NCI-H226 (cell line): ENCODE measurements around the gene RNF125.

ENCODE experiments used
- DNase-seq: peaks from one replicate; pipeline ENCODE4 v3.0.0-alpha.2; 2015

Gene RNF125

GRCh38 chr18:32091724-32092421 lies 73.2 kb downstream of the RNF125 start, which contains the start of gene RNF138:
RNF138 (plus strand) TSS chr18:32091874; CDS start chr18:32092777, 903 bp downstream.
- peak; percentile 60 for DNase-seq

GRCh38 chr18:32092422-32093101 lies 73.9 kb downstream of the RNF125 start:
- peak; percentile 73 for DNase-seq

- peak; percentile 7 for DNase-seq
Measured at GRCh38 chr18:32093102-32093511, 74.5 kb downstream of the RNF125 start.

GRCh38 chr18:32093523-32093922 lies 74.9 kb downstream of the RNF125 start:
- DNase-seq, result peak; percentile 7

- DNase-seq, result no peak
Measured at GRCh38 chr18:32095192-32095899, 76.7 kb downstream of the RNF125 start.

- DNase-seq, result no peak
Measured at GRCh38 chr18:32095900-32096229, 77.2 kb downstream of the RNF125 start.

- DNase-seq, result no peak
Measured at GRCh38 chr18:32096946-32097345, 78.3 kb downstream of the RNF125 start.

- no peak for DNase-seq
Measured at GRCh38 chr18:32104516-32104915, 85.9 kb downstream of the RNF125 start.

GRCh38 chr18:32110005-32110404 lies 91.4 kb downstream of the RNF125 start:
- no peak for DNase-seq

- DNase-seq, result no peak
Measured at GRCh38 chr18:32111706-32112105, 93.1 kb downstream of the RNF125 start.

GRCh38 chr18:32112826-32113225 lies 94.2 kb downstream of the RNF125 start:
- DNase-seq, result no peak

- DNase-seq, result no peak
Measured at GRCh38 chr18:32114293-32114942, 95.8 kb downstream of the RNF125 start.

GRCh38 chr18:32122039-32122438 lies 103.4 kb downstream of the RNF125 start:
- DNase-seq, result no peak
